Left renal pelvis (tissue), 4 donors: ENCODE results near the gene ERMARD. TPM values are rescaled to one million over a fixed set of nuclear protein-coding genes. Genes with fewer than 3 reads are reported as not detected.

ENCODE experiments used
- DNase-seq, 4 donors: peaks; one replicate each; pipeline ENCODE4 v3.0.0-alpha.2; 2013; ENCODE audit warnings: low read depth in 4 of 4, low spot score in 3 of 4
- polyA plus RNA-seq, 4 donors: library from polyadenylated mRNA; unstranded; fragments of 120-200 nt; gene quantifications; one replicate each; pipeline ENCODE4 v1.2.1, GENCODE V29; 2013; ENCODE audit not compliant: insufficient read length in 4 of 4

ERMARD gene
- 10 to 100 TPM; 35.3 to 53.2 (median 41.7) TPM for polyA plus RNA-seq

GRCh38 chr6:169751242-169752073 is at the start of gene ERMARD, which contains the start of gene DYNLT2:
ERMARD (plus strand) TSS chr6:169751622; CDS start chr6:169751658, 36 bp downstream.
DYNLT2 (minus strand) TSS chr6:169751572; CDS start chr6:169751458, 114 bp downstream.
- DNase-seq, result peak; percentile 85 to 94 (median 92)

GRCh38 chr6:169701954-169702839 is 49.2 kb upstream of the ERMARD start, which contains the start of the genes C6orf120 and WDR27:
C6orf120 (plus strand) TSS chr6:169702126; CDS start chr6:169702460, 334 bp downstream.
WDR27 (minus strand) TSS chr6:169702029; CDS start chr6:169689005, 13,024 bp downstream.
- DNase-seq, result peak; percentile 88 to 94 (median 88)

GRCh38 chr6:169702840-169703246 is 48.6 kb upstream of the ERMARD start:
- no peak for DNase-seq

GRCh38 chr6:169707772-169708171 is 43.6 kb upstream of the ERMARD start:
- no peak for DNase-seq

GRCh38 chr6:169709293-169709692 is 42.1 kb upstream of the ERMARD start:
- no peak for DNase-seq

GRCh38 chr6:169710009-169710408 is 41.4 kb upstream of the ERMARD start:
- no peak for DNase-seq

- DNase-seq, result no peak
Observed at GRCh38 chr6:169714178-169714577, 37.2 kb upstream of the ERMARD start.

GRCh38 chr6:169714595-169714994 is 36.8 kb upstream of the ERMARD start:
- no peak for DNase-seq

GRCh38 chr6:169719117-169719516 is 32.3 kb upstream of the ERMARD start:
- DNase-seq, result no peak

GRCh38 chr6:169720207-169720855 is 31.1 kb upstream of the ERMARD start:
- DNase-seq, result no peak

GRCh38 chr6:169722362-169723199 is 28.8 kb upstream of the ERMARD start:
- DNase-seq, result no peak

- peak in 1 of 4 donors; percentile 53 for DNase-seq
Observed at GRCh38 chr6:169723200-169723909, 28.1 kb upstream of the ERMARD start.

GRCh38 chr6:169723991-169724493 is 27.4 kb upstream of the ERMARD start:
- DNase-seq, result no peak

GRCh38 chr6:169724494-169725124 is 26.8 kb upstream of the ERMARD start, which contains the start of gene PHF10:
PHF10 (minus strand) TSS chr6:169724500; CDS start chr6:169723931, 569 bp downstream.
- DNase-seq, result peak in 1 of 4 donors; percentile 50

GRCh38 chr6:169725125-169726048 is 26.0 kb upstream of the ERMARD start:
- peak in 2 of 4 donors; percentile 29 to 48 for DNase-seq

GRCh38 chr6:169726049-169726400 is 25.4 kb upstream of the ERMARD start:
- no peak for DNase-seq

GRCh38 chr6:169726963-169727362 is 24.5 kb upstream of the ERMARD start:
- no peak for DNase-seq
